NCI-H2227 (cell line): Measurements from ENCODE around the gene EEF1AKMT4.

Source experiments
- DNase-seq: peaks from one replicate; lab custom pipeline; 2025; ENCODE audit not compliant: unreplicated experiment; lab: John Stamatoyannopoulos, UW

EEF1AKMT4 gene

GRCh38 chr3:184235381-184236032, 14.0 kb upstream of the EEF1AKMT4 start:
- DNase-seq: peak; percentile 13

GRCh38 chr3:184236033-184236410, 13.4 kb upstream of the EEF1AKMT4 start:
- no peak for DNase-seq

GRCh38 chr3:184236636-184237035, 12.8 kb upstream of the EEF1AKMT4 start:
- DNase-seq: no peak

GRCh38 chr3:184237211-184237610, 12.3 kb upstream of the EEF1AKMT4 start:
- DNase-seq: no peak

DNA sequence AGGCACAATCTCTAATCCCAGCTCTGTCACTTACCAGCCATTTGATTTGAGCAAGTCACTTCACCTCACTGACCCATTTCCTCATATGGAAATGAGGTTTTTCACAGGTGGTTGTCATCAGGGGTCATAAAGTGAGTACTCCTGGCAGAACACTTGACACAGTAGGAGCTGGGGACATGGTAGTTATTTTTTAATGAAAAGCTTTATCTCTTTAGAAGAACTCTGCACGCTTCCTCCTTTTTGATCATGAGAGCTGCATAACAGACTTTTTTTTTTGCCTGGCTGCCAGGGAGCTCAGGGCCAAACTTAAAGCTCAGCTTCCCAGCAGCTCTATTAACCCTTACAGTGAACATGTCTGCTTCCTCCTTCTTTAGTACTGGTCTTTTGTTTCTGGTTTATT, 11.7 kb upstream of the EEF1AKMT4 start:
- DNase-seq: no peak

DNA sequence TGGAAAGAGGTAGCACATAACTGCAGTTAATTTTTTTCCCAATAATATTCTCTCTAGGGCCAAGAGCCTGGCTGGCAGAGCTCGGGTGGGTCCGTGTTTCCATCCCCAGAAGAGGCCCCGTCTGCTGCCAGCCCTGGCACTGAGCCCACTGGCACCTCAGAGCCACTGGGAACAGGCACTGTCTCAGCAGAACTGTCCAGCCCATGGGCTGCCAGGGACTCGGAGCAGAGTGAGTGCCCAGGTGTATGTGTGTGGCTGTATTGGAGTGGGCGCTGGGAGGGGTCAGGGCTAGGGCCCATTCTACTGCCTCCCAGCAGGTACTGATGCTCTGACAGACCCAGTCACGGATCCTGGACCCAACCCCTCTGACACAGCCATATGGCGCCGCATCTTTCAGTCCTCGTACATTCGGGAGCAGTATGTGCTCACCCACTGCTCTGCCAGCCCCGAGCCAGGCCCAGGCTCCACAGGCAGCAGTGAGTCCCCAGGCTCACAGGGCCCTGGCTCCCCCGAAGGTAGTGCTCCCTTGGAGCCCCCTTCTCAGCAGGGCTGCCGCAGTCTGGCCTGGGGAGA, 11.1 kb upstream of the EEF1AKMT4 start:
- no peak for DNase-seq

DNA sequence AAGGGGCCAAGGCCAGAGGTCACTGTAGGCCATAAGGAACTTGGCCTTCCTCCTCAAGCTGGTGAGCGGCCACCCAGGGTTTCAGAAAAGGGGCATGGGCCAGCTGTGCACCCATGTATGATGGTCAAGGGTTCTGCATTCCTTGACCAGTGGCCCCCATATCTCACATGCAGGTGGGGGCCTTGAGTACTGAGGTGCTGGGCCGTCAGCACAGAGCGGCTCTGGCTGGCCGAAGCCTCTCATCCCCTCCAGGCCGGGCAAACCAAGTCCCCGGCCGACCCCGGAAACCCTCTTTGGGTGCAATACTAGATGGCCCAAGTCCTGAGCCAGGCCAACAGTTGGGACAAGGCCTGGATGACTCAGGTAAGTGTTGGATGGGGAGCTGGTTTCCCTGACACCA, 10.3 kb upstream of the EEF1AKMT4 start:
- DNase-seq: no peak

DNA sequence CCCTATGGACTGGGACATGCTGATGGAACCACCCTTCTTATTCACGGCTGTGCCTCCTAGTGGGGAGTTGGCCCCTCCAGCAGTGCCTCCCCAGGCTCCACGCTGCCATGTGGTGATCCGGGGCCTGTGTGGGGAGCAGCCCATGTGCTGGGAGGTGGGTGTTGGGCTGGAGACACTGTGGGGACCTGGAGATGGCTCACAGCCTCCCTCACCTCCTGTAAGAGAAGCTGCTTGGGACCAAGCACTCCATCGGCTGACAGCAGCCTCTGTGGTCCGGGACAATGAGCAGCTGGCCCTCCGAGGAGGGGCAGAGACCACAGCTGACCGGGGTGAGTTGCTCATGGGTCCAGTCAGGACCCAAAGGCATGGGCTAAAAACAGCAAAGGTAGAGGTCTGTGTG, 9.8 kb upstream of the EEF1AKMT4 start:
- DNase-seq: no peak

DNA sequence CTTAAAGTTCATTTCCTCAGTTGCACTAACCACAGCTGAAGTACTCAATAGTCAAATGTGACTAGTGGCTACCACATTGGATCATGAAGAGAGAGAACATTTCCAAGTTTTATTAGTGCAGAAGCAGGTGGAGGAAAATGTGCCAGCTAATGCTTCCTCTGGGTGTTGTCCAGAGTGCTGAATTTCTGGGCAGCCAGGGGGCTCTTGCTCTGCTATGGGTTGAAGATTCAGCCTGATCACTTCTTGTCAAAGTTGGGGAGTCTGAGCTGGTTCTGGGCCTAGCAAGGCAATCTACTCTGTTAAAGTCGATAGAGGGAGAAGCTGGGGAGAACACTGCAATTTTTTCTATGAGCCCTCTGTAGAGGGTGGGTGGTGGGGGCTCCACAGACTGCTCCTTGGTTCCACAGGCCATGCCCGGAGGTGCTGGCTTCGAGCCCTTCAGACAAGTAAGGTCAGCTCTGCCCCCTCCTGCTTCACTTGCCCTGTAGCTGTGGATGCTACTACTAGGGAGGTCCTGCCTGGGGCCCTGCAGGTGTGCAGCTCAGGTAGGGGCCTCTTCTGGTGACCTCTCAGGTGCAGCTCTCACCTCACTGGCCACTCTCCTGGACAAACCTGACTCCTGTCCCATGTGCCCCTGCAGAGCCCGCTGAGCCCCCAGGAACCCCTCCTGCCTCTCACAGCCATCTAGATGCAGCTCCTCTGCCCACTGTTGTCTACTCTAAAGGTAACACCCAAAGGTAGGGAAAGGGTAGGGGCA, 8.9 kb upstream of the EEF1AKMT4 start:
- no peak for DNase-seq

- no peak for DNase-seq
These were observed 8.4 kb upstream of the EEF1AKMT4 start for GRCh38 chr3:184241141-184241446.

- no peak for DNase-seq
These were observed 7.8 kb upstream of the EEF1AKMT4 start for GRCh38 chr3:184241447-184242296.

- no peak for DNase-seq
These were observed 7.2 kb upstream of the EEF1AKMT4 start for GRCh38 chr3:184242297-184242685.

GRCh38 chr3:184248454-184249411, 739 bp upstream of the EEF1AKMT4 start, which contains the start of gene ALG3:
Gene ALG3, minus strand, starts transcription at chr3:184248962. Its CDS starts 22 bp downstream, at chr3:184248940.
- DNase-seq: peak; percentile 94

- DNase-seq: peak; percentile 92
These were observed 826 bp downstream of the EEF1AKMT4 start for GRCh38 chr3:184250167-184250828.

GRCh38 chr3:184255291-184256039, 6.0 kb downstream of the EEF1AKMT4 start:
- DNase-seq: no peak

DNA sequence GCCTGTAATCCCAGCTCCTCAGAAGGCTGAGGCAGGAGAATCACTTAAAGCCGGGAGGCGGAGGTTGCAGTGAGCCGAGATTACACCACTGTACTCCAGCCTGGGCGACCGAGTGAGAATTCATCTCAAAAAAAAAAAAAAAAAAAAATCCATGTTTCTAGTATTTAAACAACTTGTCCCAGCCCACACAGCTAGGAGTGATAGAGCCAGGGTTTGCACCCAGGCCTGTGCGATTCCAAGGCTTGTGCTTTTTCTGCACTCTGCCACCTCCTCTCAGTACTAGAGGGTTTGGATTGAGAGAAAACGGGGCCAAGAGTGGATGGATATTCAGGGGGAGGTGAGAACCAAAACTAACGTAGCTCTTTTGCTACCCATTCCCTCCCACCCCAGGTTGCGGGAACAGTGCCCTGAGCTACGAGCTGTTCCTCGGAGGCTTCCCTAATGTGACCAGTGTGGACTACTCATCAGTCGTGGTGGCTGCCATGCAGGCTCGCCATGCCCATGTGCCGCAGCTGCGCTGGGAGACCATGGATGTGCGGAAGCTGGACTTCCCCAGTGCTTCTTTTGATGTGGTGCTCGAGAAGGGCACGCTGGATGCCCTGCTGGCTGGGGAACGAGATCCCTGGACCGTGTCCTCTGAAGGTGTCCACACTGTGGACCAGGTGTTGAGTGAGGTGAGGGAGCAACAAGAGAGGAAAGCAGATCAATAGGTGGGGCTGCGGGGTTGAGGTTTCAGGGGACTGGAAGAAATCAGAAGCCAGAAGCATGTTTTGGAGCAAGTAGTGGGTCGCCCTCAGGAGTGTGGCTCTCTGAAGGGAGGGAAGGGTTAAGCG, 7.8 kb downstream of the EEF1AKMT4 start:
- DNase-seq: no peak

DNA sequence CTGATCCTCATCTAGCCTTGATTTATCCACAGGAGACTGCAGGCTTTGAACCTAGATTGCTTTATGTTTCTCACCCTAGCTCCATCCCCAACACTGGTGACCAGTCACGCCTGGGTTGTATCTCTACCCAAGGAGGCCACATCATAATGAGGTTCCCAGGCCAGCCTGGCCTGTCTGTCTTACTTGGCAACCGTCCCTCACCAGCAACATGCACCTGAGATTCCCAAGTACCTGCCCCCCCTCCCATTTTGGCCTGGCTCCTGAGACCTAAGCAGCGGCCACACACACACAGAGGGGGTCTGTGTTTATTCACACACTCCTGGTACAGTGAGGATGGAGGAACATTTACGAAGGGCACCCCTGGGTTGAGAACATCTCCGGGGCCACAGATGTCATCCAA, 9.5 kb downstream of the EEF1AKMT4 start:
- no peak for DNase-seq

GRCh38 chr3:184259396-184259877, 10.0 kb downstream of the EEF1AKMT4 start:
- no peak for DNase-seq
